ENCODE data around the gene CPLX1.
A peak's percentile ranks its signal among the peaks of the same experiment; 100 is the strongest.

CPLX1 gene

GRCh38 chr4:825971-826330 is at the start of gene CPLX1:
TSS of gene CPLX1 (minus strand) at chr4:826129. CDS start at chr4:824522, 1,607 bp downstream.
- peak; percentile 17 for DNase-seq

DNA sequence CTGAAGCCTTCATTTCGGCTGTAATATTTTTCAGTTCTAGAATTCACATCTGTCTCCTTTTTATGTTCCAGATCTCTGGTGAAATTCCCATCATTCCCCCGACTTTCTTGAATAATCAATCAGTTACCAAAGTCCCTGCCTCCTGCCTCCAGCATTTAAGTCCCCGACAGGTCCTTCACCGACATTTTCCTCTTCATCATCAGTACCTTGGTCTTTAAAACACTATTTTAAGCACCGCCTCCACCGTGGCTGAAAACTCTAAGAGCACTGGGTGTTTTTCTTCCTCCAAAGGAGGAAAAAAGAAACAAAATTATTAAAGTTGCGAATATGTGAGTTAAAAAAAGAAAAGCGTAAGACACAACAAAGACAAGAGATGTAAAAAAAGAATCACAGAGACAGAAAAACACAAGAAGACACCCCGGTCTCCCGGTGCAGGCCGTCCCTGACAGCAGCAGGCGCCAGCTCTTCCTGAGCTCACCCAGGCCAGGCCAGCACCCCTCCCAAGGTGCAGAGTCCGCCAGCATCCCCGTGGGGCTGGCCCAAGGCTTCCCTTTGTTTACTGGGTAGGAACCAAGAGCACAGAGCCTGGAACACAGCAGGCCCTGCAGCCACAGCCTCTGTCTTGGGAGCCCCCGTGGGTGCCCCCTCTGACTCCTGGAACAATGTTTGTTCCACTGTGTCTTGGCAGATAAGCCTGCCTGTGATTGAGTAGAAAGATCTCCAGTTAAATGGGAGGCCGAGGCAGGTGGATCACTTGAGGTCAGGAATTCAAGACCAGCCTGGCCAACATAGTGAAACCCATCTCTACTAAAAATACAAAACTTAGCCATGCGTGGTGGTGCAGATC is 49.3 kb upstream of the CPLX1 start:
- DNase-seq, result no peak

- DNase-seq, result no peak
Measured at GRCh38 chr4:874056-874455, 48.1 kb upstream of the CPLX1 start.

- no peak for DNase-seq
Measured at GRCh38 chr4:872241-872981, 46.5 kb upstream of the CPLX1 start.

GRCh38 chr4:871484-871883 is 45.6 kb upstream of the CPLX1 start:
- no peak for DNase-seq

- no peak for DNase-seq
Measured at GRCh38 chr4:870951-871350, 45.0 kb upstream of the CPLX1 start.

DNA sequence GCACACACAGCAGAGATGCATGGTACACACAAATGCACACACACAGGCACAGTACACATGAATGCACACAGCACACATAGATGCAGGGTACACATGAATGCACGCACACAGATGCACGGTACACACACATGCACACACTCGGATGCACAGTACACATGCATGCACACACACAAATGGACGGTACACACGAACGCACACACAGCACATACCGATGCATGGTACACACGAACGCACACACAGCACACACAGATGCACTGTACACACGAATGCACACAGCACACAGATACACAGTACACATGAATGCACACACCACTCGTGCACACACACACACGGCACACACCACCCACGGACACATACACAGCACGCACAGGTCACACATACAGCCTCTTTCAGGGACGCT is 43.8 kb upstream of the CPLX1 start:
- DNase-seq, result no peak

- no peak for DNase-seq
Measured at GRCh38 chr4:868421-868820, 42.5 kb upstream of the CPLX1 start.

- DNase-seq, result no peak
Measured at GRCh38 chr4:867526-868250, 41.8 kb upstream of the CPLX1 start.

GRCh38 chr4:866761-867390 is 40.9 kb upstream of the CPLX1 start:
- no peak for DNase-seq

- no peak for DNase-seq
Measured at GRCh38 chr4:866068-866760, 40.3 kb upstream of the CPLX1 start.

- no peak for DNase-seq
Measured at GRCh38 chr4:865572-865971, 39.6 kb upstream of the CPLX1 start.

DNA sequence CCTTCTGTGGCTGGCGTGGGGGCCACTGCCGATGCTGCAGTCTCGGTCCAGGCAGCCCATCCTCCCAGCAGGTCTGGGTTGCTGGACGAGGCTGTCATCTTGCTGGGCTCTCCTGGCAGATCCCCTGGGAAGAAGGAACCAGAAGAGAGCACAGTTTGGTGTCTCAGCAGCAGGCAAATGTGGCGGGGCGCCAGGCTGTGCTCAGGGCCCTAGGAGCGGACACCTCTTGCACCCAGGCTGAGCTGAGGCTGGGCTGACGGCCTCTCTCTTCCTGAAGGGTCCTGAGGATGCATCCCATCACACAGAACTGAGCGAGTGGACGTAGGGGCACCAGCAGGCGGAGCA is 39.2 kb upstream of the CPLX1 start:
- DNase-seq, result no peak

DNA sequence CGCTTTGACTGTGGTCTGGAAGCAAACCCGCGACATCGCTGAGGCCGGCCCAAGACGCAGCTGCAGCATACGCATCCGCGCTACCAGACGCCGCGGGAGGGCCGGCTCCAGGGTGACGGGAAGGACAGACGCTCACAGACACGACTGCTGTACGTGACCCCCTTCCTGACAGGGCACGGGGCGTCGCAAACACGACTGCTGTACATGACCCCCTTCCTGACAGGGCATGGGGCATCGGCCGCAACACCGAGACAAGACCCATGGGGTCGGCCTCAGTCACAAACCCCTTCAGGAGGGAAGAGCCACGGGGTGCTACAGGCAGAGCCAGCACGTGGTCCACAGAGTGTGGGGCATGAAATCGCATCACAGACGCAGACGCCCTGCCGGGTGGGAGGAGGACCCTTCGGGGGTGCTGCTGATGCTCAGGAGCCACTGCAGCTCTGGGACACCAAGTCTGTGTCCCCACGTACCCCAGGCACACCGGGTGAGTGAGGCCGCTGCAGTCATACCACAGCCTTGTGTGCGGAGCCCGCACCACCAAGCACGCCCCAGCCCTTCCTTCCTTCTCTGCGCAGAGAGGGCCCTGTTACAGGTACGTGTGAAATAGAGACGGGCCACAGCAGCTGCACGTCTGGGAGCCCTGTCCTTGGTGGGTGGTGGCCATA is 38.7 kb upstream of the CPLX1 start:
- DNase-seq, result no peak

GRCh38 chr4:860561-860960 is 34.6 kb upstream of the CPLX1 start:
- no peak for DNase-seq

GRCh38 chr4:859496-859895 is 33.6 kb upstream of the CPLX1 start:
- DNase-seq, result no peak

DNA sequence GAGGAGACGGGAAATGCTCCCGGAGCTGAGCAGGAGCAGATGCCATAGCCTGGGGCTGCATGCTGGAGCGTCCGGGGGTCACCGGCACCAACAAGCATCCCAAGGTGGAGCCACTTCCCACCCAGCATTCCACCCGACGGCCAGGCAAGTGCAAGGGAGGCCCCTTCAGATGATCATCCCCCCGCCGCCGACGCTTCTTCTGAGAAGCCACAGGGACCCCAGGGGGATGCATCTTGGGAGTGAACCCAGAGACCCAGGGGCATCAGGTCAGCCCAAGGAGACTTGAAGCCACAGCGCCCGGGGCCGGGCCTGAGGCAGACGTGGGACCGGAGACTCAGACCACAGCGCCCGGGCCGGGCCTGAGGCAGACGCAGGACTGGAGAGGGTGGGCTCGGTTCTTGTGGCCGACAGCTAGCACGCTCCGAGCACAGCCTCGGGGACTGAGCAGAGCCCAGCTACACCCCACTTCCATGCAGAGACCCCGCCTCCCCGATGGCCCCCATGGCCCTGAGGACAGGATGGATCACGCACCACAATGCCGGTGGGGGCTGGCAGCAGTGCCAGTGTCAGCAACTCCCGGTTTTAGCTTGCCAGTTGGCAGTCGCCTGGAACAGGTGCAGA is 33.0 kb upstream of the CPLX1 start:
- no peak for DNase-seq

DNA sequence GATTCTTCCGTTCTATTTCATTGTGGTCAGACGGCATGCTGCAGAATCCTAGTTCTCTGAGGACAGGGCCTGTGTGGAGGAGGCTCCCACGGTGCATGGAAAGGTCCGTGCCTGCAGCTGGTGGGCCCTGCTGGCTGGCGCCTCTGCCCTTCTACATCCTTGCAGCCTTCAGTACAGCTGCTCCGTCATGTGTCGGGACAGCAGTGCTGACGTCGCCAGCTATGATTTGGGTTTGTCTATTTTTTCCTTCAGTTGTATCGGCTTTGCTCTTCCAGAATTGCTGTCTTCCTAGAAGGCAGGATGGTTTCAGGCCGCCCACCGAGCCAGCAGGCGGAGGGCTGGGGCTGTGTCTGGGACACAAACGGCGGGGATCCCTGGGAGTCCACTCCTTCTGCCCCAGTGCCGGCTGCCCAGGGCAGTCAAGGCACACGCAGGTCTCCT is 32.1 kb upstream of the CPLX1 start:
- DNase-seq, result no peak

GRCh38 chr4:857461-857860 is 31.5 kb upstream of the CPLX1 start:
- DNase-seq, result no peak

DNA sequence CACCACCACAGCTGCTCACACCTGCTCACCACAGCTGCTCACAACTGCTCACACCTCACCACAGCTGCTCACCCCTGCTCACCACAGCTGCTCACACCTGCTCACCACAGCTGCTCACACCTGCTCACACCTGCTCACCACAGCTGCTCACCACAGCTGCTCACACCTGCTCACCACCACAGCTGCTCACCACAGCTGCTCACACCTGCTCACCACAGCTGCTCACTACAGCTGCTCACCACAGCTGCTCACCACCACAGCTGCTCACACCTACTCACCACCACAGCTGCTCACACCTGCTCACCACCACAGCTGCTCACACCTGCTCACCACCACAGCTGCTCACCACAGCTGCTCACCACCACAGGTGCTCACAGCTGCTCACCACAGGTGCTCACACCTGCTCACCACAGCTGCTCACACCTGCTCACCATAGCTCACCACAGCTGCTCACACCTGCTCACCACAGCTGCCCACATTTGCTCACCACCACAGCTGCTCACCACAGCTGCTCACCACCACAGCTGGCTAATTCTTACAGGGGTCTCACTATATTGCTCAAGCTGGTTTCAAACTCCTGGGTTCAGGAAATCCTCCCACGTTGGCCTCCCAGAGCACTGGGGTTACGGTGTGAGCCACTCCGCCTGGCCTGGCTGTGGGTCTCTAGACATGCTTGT is 30.4 kb upstream of the CPLX1 start:
- no peak for DNase-seq

DNA sequence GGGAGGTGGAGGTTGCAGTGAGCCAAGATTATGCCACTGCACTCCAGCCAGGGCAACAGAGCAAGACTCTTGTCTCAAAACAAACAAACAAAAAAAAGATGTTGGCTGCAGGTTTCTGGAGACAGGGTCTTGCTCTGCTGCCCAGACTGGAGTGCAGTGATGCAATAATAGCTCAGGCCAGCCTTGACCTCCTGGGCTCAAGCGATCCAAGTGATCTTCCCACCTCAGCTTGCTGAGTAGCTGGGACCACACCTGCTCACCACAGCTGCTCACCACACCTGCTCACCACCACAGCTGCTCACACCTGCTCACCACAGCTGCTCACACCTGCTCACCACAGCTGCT is 29.9 kb upstream of the CPLX1 start:
- no peak for DNase-seq

Measured in NCI-H1092 treated with DMSO at 0.1 percent for 48 hours (cell line).